Lower leg skin (tissue), 4 donors: Measurements from ENCODE around the gene OR1D2. TPM values are rescaled to one million over a fixed set of nuclear protein-coding genes. Genes with fewer than 3 reads are reported as not detected.
"Not testable (repeated sequence)": the region's sequence is repeated elsewhere in the genome, so short reads cannot be mapped to it uniquely, and the experiment has no call there.

ENCODE experiments used
- DNase-seq, 2 donors: peaks; one replicate each; pipeline ENCODE4 v3.0.0-alpha.2; 2019; ENCODE audit warnings: low spot score in 2 of 2
- H3K4me3 ChIP-seq: fragments of 200-600 bp; sonication (generic); 2 replicates; pipeline ENCODE4 v1.5.1; 2017; ENCODE audit warnings: mild to moderate bottlenecking, low read depth; ENCODE audit not compliant: poor library complexity, severe bottlenecking
- POLR2A ChIP-seq, 2 donors: fragments of 450-650 bp; IDR thresholded peaks; one replicate each; pipeline ENCODE4 v1.6.1; 2016 to 2017; ENCODE audit warnings: antibody characterized with exemption in 2 of 2, mild to moderate bottlenecking in 1 of 2, moderate library complexity in 1 of 2
- WGBS, 2 donors: methylation state at CpG; one replicate each; pipeline ENCODE4 v1.1.5; 2018; 5-methylcytosine and 5-hydroxymethylcytosine counted together
- intact Hi-C: fragments of 100-400 bp; cut with DNase I; formaldehyde crosslinking; loops from one replicate; pipeline ENCODE4 v1.15.0; 2023; ENCODE audit warnings: low total_unique reads
- total RNA-seq, 4 donors: library from RNA; depleted of rRNA; stranded (reverse); fragments of >200 nt; gene quantifications; one replicate each; pipeline ENCODE4 v1.1.0, GENCODE V29; 2016
- TF ChIP-seq, protein P1 (sequence below), 3 donors: fragments of 450-650 bp; IDR thresholded peaks; one replicate each; pipeline ENCODE4 v1.5.1; 2016; ENCODE audit warnings: antibody characterized with exemption in 3 of 3, mild to moderate bottlenecking in 3 of 3, moderate library complexity in 2 of 3

The OR1D2 gene, protein sequence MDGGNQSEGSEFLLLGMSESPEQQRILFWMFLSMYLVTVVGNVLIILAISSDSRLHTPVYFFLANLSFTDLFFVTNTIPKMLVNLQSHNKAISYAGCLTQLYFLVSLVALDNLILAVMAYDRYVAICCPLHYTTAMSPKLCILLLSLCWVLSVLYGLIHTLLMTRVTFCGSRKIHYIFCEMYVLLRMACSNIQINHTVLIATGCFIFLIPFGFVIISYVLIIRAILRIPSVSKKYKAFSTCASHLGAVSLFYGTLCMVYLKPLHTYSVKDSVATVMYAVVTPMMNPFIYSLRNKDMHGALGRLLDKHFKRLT
- total RNA-seq = not detected

DNA sequence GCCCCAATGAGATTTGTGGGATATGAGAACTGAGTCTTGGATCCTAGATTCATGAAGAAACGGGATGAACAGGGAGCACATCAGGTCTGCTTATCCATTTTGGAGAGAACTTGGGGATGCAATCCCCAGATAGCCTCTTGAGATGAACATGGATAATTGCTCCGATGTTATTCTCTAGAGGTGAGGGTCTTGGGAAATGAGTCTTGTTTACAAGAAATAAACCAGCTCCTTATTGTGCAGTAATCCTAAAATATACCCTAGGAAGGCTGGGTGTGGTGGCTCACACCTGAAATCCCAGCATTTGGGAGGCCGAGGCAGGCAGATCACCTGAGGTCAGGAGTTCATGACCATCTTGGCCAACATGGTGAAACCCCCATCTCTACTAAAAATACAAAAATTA is at the start of gene OR1D2:
Gene OR1D2, minus strand, starts transcription at position 101 of the 400 bp plus-strand sequence. CDS start 11,426 bp downstream, outside the sequence.
- no peak for DNase-seq
- intact Hi-C loops = no loop called here
- no peak within 1 kb of the TSS for H3K4me3 ChIP-seq

DNA sequence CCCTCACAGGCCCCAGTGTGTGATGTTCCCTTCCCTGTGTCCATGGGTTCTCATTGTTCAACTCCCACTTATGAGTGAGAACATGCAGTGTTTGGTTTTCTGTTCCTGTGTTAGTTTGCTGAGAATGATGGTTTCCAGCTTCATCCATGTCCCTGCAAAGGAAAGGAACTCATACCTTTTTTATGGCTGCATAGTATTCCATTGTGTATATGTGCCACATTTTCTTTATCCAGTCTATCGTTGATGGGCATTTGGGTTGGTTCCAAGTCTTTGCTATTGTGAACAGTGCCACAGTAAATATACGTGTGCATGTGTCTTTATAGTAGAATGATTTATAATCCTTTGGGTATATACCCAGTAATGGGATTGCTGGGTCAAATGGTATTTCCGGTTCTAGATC is 33.3 kb upstream of the OR1D2 start:
- 74 to 83% methylated on average over 3 of the region's 3 CpGs for WGBS, 2 donors
- H3K4me3 ChIP-seq, intact Hi-C loops, DNase-seq: not testable (repeated sequence)

More for the DNA sequence above, at the start of gene OR1D2:
- 58 to 83% methylated on average over 3 of the region's 3 CpGs for WGBS, 2 donors
- TF ChIP-seq POLR2A (IDR thresholded peaks at IDR 0.05) = no peak
- TF ChIP-seq, protein P1, sequence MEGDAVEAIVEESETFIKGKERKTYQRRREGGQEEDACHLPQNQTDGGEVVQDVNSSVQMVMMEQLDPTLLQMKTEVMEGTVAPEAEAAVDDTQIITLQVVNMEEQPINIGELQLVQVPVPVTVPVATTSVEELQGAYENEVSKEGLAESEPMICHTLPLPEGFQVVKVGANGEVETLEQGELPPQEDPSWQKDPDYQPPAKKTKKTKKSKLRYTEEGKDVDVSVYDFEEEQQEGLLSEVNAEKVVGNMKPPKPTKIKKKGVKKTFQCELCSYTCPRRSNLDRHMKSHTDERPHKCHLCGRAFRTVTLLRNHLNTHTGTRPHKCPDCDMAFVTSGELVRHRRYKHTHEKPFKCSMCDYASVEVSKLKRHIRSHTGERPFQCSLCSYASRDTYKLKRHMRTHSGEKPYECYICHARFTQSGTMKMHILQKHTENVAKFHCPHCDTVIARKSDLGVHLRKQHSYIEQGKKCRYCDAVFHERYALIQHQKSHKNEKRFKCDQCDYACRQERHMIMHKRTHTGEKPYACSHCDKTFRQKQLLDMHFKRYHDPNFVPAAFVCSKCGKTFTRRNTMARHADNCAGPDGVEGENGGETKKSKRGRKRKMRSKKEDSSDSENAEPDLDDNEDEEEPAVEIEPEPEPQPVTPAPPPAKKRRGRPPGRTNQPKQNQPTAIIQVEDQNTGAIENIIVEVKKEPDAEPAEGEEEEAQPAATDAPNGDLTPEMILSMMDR (IDR thresholded peaks at IDR 0.05) = no peak

DNA sequence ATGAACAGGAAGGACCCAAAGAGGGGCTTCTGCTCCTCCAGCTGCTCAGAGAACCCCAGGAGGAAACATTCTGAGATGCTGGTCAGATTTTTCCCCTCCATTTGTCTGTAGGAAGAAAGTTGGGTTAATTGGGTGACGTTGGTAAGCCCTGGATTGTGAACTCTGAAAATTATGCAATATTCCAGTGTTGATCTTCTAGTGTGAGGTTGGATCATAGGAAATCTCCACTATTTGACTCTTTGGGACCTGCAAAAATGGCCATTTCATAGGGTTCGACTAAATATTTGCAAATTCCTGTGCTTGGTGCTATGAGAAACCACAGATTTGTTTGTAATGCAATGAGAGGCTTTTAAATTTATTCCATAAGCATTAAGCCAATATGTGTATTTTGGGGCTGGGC is 23.2 kb upstream of the OR1D2 start, which contains the start of gene OR1G1:
Gene OR1G1, minus strand, starts transcription at position 101 of the 400 bp plus-strand sequence. Its CDS starts 0 bp downstream, at position 101.
- TF ChIP-seq POLR2A (IDR thresholded peaks at IDR 0.05) = no peak
- TF ChIP-seq, protein P1 (IDR thresholded peaks at IDR 0.05) = no peak
- H3K4me3 ChIP-seq = no peak within 1 kb of the TSS
- intact Hi-C loops = no loop called here
- no peak for DNase-seq
- WGBS, 2 donors = 80 to 88% methylated on average over 2 of the region's 2 CpGs

DNA sequence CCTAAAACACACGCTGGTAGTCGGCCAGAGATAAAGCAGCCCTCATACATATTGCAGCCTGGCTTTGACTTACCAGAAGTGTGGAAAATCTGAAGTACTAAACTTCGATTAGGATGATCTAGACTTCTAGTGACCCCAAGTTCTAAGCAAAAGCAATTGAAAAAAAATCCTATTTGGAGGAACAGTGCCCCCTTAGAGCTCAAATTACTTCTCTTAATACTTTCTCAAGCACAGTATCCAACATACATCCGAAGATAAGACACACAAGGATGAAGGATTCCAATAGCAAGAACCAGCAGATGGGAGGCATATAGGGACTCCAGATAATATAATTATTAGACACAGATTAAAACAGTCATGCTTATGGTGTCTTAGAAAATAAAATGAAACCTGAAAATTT is 30.4 kb downstream of the OR1D2 start:
- DNase-seq, H3K4me3 ChIP-seq, intact Hi-C loops: not testable (repeated sequence)
- 81 to 85% methylated on average over 4 of the region's 4 CpGs for WGBS, 2 donors

DNA sequence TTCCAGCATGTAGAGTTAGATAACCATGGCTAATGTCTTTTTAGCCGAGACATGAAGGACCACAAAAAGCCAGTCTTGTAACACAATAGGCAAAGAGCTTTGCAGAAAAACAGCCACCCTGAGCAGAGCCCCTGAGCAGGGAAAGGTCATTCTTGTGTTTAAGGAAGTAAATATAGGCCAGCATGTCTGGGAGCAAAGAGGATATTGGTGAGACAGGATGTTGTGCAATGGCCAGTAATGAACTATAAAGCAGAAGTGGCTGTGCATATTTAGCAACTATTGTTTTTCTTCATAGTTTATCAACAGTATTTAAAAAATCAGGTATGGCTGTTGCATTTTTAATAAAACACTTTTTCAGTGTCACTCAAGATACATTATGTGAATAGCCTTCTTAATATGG is 39.0 kb downstream of the OR1D2 start:
- 58% methylated on average over 1 of the region's 1 CpG; no CpG with 5 or more reads in 1 of the 2 donors for WGBS, 2 donors
- H3K4me3 ChIP-seq, DNase-seq, intact Hi-C loops: not testable (repeated sequence)

DNA sequence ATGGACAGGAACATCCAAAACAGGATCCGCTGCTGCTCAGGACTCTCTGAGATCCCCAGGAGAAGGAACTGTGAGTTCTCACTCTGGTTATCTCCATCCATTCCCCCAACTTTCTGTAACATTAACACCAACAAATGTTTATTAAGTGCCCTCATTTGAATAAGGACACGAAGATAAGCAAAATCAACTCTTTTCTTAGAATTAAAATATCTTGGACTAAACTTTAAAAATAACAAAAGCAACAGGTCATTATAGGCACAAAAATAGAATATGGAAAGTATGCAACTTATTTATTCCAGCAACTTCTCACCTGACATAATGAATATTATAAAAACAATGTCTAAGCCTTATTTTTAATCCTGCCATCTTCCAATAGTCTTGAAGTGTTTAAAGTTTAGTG is 40.7 kb downstream of the OR1D2 start, which contains the start of gene OR1D5:
Gene OR1D5, minus strand, starts transcription at position 101 of the 400 bp plus-strand sequence. Its CDS starts 0 bp downstream, at position 101.
- WGBS, 2 donors = 60 to 80% methylated on average over 1 of the region's 2 CpGs
- intact Hi-C loops, DNase-seq, H3K4me3 ChIP-seq: not testable (repeated sequence)

DNA sequence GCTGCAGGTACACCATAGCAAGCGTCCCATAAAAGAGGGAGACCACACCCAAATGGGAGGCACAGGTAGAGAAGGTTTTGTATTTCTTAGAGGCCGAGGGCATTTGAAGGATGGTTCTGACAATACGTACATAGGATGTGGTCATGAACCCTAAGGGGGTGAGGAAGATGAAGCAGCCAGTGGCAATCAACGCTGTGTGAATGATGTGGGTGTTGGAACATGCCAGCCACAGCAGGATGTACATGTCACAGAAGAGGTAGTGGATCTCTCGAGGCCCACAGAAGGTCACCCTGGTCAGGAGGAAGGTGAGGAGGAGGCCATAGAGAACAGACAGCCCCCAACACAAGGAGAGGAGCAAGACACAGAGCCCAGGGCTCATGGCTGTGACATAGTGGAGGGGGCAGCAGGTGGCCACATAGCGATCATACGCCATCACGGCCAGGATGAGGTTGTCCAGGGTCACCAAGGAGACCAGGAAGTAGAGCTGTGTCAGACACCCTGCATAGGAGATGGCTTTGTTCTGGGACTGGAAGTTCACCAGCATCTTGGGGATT is 41.3 kb downstream of the OR1D2 start:
- H3K4me3 ChIP-seq, intact Hi-C loops, DNase-seq: not testable (repeated sequence)
- 84 to 90% methylated on average over 8 of the region's 8 CpGs for WGBS, 2 donors

DNA sequence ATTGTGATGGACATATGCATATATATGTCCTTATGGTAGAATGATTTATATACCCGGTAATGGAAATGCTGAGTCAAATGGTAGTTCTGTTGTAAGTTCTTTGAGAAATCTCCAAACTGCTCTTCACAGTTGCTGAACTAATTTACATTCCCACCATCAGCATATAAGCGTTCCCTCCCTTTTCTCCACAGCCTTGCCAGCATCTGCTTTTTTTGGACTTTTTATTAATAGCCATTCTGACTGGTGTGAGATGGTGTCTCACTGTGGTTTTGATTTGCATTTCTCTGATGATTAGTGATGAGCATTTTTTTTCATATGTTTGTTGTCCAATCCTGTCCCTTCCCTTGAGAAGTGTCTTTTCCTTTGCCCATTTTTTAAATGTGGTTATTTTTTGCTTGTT is 49.4 kb downstream of the OR1D2 start:
- 100% methylated on average over 1 of the region's 2 CpGs for WGBS, 2 donors
- H3K4me3 ChIP-seq, DNase-seq, intact Hi-C loops: not testable (repeated sequence)
